A673 (cell line): ENCODE measurements around the gene TAF6.

Experiments
- EZH2 ChIP-seq: fragments of 200-600 bp; sonication (generic); IDR thresholded peaks from 2 replicates; pipeline ENCODE4 v1.6.1; 2017; ENCODE audit warnings: borderline replicate concordance, low read depth, mild to moderate bottlenecking, mixed read lengths, antibody characterized with exemption, low read length; ENCODE audit not compliant: poor library complexity, severe bottlenecking
- TF ChIP-seq, protein P1 (sequence below): fragments of 300-800, 200-600 bp; sonication (generic); conservative IDR thresholded peaks from 2 replicates; pipeline ENCODE4 v1.5.1; 2017; ENCODE audit warnings: low read depth, mild to moderate bottlenecking, antibody characterized with exemption, low read length, moderate library complexity, mixed read lengths

DNA sequence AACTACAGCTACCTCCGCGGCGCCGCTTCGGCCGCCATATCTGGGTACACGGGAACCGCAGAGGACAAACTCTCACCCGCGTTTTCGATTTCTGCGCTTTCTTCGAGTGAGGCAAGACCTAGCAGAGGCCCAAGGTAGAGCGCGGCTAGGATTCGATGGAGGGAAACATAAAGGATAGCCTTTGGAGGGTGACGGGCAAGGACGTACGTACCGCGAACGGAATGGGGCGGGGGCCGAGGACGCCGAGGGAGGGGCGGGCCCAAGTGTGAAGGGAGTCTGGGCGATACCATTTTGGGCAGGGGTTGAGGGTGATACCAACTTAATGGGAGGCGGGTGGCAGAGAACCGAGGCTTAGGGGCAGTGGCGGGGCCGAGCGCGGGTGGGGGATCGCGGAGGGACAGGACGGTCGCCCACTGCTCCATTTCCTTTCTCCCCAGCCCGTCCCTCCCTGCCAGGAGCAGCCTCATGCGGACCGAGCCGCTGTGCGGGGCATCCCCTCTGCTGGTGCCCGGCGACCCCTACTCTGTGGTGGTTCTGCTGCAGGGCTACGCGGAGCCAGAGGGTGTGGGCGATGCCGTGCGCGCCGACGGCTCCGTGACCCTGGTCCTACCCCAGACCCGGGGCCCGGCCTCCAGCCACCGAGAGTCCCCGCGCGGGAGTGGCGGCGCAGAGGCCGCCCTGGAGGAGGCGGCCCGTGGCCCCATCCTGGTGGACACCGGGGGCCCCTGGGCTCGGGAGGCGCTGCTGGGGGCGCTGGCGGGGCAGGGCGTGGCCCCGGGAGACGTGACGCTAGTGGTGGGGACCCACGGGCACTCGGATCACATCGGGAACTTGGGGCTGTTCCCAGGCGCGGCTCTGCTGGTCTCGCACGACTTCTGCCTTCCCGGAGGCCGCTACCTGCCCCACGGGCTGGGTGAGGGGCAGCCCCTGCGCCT lies 8.0 kb upstream of the TAF6 start, which contains the start of gene MBLAC1:
- TF ChIP-seq, protein P1, sequence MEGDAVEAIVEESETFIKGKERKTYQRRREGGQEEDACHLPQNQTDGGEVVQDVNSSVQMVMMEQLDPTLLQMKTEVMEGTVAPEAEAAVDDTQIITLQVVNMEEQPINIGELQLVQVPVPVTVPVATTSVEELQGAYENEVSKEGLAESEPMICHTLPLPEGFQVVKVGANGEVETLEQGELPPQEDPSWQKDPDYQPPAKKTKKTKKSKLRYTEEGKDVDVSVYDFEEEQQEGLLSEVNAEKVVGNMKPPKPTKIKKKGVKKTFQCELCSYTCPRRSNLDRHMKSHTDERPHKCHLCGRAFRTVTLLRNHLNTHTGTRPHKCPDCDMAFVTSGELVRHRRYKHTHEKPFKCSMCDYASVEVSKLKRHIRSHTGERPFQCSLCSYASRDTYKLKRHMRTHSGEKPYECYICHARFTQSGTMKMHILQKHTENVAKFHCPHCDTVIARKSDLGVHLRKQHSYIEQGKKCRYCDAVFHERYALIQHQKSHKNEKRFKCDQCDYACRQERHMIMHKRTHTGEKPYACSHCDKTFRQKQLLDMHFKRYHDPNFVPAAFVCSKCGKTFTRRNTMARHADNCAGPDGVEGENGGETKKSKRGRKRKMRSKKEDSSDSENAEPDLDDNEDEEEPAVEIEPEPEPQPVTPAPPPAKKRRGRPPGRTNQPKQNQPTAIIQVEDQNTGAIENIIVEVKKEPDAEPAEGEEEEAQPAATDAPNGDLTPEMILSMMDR, result no peak
- no peak for TF ChIP-seq EZH2
